Spleen (tissue), 7 donors: ENCODE measurements around the gene FAM234B.

Experiments
- CTCF ChIP-seq, 11 experiments: fragments of 200-600 bp in 7 of 11; fragments of 450-650 bp in 4 of 11; sonication (generic) in 4 of 11; IDR thresholded peaks in 8 of 11; conservative IDR thresholded peaks in 3 of 11; 1 replicate in 7 of 11; 2 replicates in 4 of 11; pipeline versions ENCODE4 v1.4.0 to v1.8.0; 2016 to 2021; ENCODE audit warnings: antibody characterized with exemption in 11 of 11, inconsistent platforms in 4 of 11, mild to moderate bottlenecking in 1 of 11
- POLR2A ChIP-seq, 3 donors: fragments of 450-650 bp; IDR thresholded peaks; one replicate each; pipeline ENCODE4 v1.5.1; 2017; ENCODE audit warnings: antibody characterized with exemption in 3 of 3, mild to moderate bottlenecking in 1 of 3
- POLR2AphosphoS5 ChIP-seq, 3 donors: sonication (generic); formaldehyde crosslinking; IDR thresholded peaks; one replicate each; pipeline ENCODE4 v1.5.1; 2017; ENCODE audit warnings: antibody characterized with exemption in 3 of 3
- donor health status: DM: no; HTN: no; CAD: no; lungs with moderate emphysema.
- donor health status: DM: no; HTN: no; CAD: no.
- donor health status: DM: no; HTN: no; CAD: no.

- TF ChIP-seq CTCF (IDR thresholded peaks at IDR 0.05 in 8 of 11, conservative IDR thresholded peaks at IDR 0.05 in 3 of 11) (peak in 4 of 11 experiments; percentile 6 to 40 (median 23)), POLR2A (IDR thresholded peaks at IDR 0.05) (peak in 1 of 3 donors; percentile 51), POLR2AphosphoS5 (IDR thresholded peaks at IDR 0.05) (peak; percentile 78 to 90 (median 88))
Observed at GRCh38 chr12:13100882-13101769, 56.9 kb downstream of the FAM234B start.
